Measurements from ENCODE around the gene ATP5ME. TPM values are rescaled to one million over a fixed set of nuclear protein-coding genes. Genes with fewer than 3 reads are reported as not detected.

Gene ATP5ME
- total and polyA plus RNA-seq, 9 donors = 241 to 722 (median 332) TPM

DNA sequence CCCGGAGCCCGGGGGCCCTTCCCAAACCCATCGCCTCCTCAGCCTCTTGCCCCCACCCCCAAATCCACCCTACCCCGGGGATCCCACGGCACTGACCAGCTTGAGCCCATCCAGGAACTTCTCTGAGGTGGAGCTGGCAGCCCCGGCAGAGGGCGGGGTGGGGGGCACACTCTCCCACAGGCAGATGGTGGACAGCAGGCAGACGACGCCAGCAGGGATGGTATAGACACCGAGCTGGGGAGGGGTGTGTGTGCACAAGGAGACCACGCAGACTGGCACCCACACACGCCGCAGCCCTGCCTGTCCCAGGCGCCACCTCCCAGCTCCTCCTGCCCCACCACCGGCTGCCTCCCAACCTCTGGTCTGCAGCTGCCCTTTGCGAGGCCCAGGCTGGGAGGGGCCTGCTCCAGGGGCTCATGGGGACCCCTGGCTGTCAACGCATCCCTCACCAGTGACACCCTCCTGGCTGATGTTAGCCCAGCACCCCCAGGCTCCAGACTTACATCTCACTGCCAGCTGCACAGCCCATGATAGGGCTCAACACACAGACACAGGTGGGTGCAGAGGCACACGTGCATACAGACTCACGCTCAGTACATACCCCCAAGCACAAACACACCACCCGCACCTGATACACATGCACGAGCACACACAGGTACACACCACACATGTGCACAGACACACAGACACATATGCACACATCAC, 10.7 kb upstream of the ATP5ME start:
- peak; percentile 25 for DNase-seq
- Histone ChIP-seq H3K27ac (ENCODE audit: low read length) (peak overlapping the region; percentile 74), H3K36me3 (ENCODE audit: control insufficient read depth, insufficient read depth, low read length) (peaks cover 16% of the 10 kb centered on the region), H3K4me3 (ENCODE audit: low read length) (no peak overlapping the region), H3K27me3 (ENCODE audit: control insufficient read depth, insufficient read depth, low read length) (peaks cover 4% of the 10 kb centered on the region), H3K9me3 (replicated peaks; ENCODE audit: control insufficient read depth, low read depth, low read length) (no peaks in the 10 kb centered on the region), H3K4me1 (ENCODE audit: control insufficient read depth, insufficient read depth, low read length) (peaks cover 88% of the 10 kb centered on the region)
- WGBS (ENCODE audit: insufficient coverage) = 67% methylated on average over 21 of the region's 21 CpGs

DNA sequence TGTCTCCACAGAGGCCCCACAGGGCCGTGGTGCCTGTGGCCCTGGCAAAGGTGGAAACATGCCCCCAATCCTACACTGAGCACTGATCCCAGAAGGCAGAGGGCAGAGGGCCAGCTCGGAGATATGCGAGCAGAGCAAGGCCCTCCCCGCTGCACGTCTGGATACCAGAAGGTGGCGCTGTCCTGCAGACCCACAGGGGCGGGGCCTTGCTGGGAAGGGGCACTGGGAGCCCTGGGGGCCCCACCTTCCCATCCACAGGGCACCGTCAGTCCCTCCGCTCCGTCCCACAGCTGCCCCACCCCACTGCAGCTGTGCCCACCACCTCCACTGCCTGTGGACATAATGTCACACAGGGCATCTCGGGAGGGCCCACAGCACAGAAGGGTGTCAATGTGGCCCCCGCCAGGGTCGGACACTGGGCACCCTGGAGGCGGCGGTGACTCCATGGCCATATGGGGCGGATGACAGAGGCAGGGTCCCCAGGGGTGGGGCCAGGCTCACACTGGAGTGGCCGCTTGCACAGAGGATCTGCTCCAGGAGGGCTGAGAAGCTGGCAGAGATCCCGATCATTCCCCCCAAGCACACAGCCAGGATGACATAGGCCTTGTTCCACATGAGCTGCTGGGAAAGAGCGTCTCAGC, 10.0 kb upstream of the ATP5ME start:
- H3K27ac ChIP-seq (ENCODE audit: low read length) = peak overlapping the region; percentile 74
- no peak overlapping the region for H3K4me3 ChIP-seq (ENCODE audit: low read length)
- H3K36me3 ChIP-seq (ENCODE audit: control insufficient read depth, insufficient read depth, low read length) = peaks cover 18% of the 10 kb centered on the region
- H3K4me1 ChIP-seq (ENCODE audit: control insufficient read depth, insufficient read depth, low read length) = peaks cover 88% of the 10 kb centered on the region
- 29% methylated on average over 19 of the region's 19 CpGs for WGBS (ENCODE audit: insufficient coverage)
- peak; percentile 82 for DNase-seq
- no peaks in the 10 kb centered on the region for H3K9me3 ChIP-seq (replicated peaks; ENCODE audit: control insufficient read depth, low read depth, low read length)
- peaks cover 4% of the 10 kb centered on the region for H3K27me3 ChIP-seq (ENCODE audit: control insufficient read depth, insufficient read depth, low read length)

DNA sequence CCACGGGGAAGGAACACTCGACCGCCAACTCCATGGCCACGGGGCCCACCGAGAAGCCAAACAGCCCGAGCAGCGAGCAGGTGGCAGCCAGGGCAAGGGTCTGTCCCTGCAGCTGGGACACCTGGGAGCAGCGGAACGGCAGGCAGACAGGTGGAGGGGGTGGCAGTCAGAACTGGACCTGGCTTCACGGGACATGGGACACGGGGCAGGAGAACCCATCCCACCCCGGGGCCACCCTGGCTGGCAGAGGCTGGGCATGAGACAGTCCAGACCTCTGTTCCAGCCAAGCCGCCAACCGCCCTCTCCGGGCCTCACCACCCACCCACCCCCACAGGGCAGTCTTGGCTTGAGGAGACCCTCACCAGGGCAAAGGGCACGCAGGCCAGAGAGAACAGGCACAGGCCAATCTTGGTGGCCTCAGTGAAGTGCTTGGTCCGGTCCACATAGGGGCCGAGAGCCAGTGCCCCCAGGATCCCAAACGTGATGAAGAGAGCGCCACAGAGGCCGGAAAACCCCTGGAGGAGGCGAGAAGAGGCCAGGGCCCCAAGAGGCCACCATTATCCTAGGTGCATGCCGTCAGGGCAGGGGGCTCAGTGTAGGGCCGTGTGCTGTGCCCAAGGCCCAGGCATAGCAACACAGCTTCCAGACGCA, 9.3 kb upstream of the ATP5ME start:
- peaks cover 88% of the 10 kb centered on the region for H3K4me1 ChIP-seq (ENCODE audit: control insufficient read depth, insufficient read depth, low read length)
- peak overlapping the region; percentile 74 for H3K27ac ChIP-seq (ENCODE audit: low read length)

DNA sequence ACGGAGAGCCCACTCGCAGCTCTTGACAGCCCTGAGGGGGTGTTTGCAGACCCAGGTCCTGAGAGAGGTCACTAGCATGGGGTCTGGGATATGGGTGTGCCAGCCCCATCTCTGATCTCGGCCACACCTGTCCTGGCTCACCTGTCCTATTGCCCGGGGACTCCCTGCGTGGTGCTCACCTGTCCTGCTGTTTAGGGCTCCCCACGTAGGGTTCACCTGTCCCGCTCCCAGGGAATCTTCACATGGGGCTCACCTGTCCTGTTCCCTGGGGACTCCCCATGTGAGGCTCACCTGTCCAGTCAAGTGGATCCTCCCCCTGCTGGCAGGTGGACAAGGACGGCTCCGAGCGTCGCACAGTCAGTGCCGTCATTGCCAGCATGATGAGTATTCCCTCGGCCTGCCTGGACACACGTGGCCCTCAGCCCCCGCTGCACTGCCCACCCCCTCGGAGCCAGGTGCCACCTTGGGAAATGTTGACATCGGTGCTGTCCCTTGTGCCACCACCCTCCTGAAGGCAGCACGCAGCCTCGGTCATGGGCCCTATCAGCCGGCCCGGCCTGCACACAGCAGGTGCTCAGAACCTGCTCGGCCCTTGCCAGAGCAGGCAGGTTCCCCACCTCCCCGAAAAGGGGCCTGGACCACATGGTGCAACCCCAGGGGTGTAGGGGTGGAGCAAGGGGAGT, 8.6 kb upstream of the ATP5ME start:
- Histone ChIP-seq H3K4me1 (ENCODE audit: control insufficient read depth, insufficient read depth, low read length) (peaks cover 88% of the 10 kb centered on the region), H3K36me3 (ENCODE audit: control insufficient read depth, insufficient read depth, low read length) (peaks cover 18% of the 10 kb centered on the region), H3K9me3 (replicated peaks; ENCODE audit: control insufficient read depth, low read depth, low read length) (no peaks in the 10 kb centered on the region), H3K27me3 (ENCODE audit: control insufficient read depth, insufficient read depth, low read length) (no peaks in the 10 kb centered on the region), H3K4me3 (ENCODE audit: low read length) (no peak overlapping the region), H3K27ac (ENCODE audit: low read length) (peak overlapping the region; percentile 3)
- 89% methylated on average over 14 of the region's 23 CpGs for WGBS (ENCODE audit: insufficient coverage)
- no peak for DNase-seq

More for the DNA sequence above, 9.3 kb upstream of the ATP5ME start:
- no peaks in the 10 kb centered on the region for H3K9me3 ChIP-seq (replicated peaks; ENCODE audit: control insufficient read depth, low read depth, low read length)
- DNase-seq = peak; percentile 22
- H3K4me3 ChIP-seq (ENCODE audit: low read length) = no peak overlapping the region
- H3K36me3 ChIP-seq (ENCODE audit: control insufficient read depth, insufficient read depth, low read length) = peaks cover 18% of the 10 kb centered on the region
- WGBS (ENCODE audit: insufficient coverage) = 76% methylated on average over 17 of the region's 25 CpGs
- H3K27me3 ChIP-seq (ENCODE audit: control insufficient read depth, insufficient read depth, low read length) = peaks cover under 1% of the 10 kb centered on the region

DNA sequence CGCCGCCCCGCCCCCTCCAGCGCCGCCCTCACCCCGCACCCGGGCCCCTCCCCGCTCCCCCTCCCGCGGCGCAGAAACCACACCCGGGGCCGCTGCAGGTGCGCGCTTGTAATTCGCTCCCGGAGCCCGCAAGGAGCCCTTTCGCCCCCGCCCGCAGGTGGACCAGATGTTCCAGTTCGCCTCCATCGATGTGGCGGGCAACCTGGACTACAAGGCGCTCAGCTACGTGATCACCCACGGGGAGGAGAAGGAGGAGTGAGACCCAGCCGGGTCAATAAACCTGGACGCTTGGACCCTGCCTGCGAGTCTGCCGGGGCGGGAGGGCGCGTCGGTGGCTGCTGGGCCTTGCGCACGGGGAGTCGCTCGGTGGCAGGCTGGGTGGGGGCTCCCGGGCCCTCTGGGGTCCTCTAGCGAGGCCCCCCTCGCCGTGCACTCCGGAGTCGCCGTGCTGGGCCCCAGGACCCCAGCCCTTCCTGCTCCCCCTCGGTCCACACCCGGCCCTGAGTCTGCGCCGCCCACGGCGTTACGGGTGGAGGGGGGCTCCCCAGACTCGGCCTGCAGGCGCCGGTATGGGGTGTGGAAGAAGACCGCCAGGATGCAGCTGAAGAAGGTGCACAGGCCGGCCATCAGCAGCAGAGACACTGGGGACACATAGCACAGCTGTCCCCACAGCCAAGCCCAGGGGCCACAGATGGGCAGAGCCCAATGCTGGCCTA, 7.8 kb upstream of the ATP5ME start:
- H3K9me3 ChIP-seq (replicated peaks; ENCODE audit: control insufficient read depth, low read depth, low read length) = no peaks in the 10 kb centered on the region
- DNase-seq = peak; percentile 47
- H3K4me3 ChIP-seq (ENCODE audit: low read length) = no peak overlapping the region
- no peaks in the 10 kb centered on the region for H3K27me3 ChIP-seq (ENCODE audit: control insufficient read depth, insufficient read depth, low read length)
- 67% methylated on average over 41 of the region's 58 CpGs for WGBS (ENCODE audit: insufficient coverage)
- H3K27ac ChIP-seq (ENCODE audit: low read length) = no peak overlapping the region
- H3K4me1 ChIP-seq (ENCODE audit: control insufficient read depth, insufficient read depth, low read length) = peaks cover 88% of the 10 kb centered on the region
- H3K36me3 ChIP-seq (ENCODE audit: control insufficient read depth, insufficient read depth, low read length) = peaks cover 18% of the 10 kb centered on the region

DNA sequence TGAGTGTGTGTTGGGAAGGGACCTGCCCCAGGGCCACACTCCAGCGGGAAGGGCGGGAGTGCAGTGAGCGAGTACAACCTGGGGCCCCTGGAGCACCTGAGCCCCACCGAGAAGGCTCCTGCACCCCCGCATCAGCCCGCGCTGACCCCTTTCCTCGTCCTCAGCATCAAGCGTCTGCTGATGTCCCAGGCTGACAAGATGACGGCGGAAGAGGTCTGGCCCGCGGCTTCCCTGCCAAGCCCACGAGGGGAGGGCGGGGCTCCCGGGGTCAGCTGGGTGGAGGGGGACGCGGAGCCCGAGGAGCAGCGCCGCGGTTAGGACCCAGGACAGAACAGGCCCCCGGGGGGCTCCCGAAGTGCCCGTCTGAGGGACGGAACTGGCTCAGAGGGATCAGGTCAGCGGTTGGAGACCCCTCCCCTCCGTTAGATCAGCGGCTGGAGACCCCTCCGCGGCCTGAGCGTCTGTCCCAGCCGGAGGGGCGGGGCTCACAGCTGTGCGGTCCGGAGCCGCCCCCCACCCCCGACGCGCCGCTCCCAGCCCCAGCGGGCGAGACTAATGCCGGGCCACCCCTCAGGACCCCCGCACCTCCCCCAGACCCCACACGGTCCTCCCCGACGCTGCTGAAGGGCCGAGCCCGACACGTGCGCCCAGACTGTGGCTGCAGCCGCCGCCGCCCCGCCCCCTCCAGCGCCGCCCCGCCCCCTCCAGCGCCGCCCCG, 7.0 kb upstream of the ATP5ME start:
- WGBS (ENCODE audit: insufficient coverage) = 1% methylated on average over 40 of the region's 62 CpGs
- Histone ChIP-seq H3K4me1 (ENCODE audit: control insufficient read depth, insufficient read depth, low read length) (peaks cover 87% of the 10 kb centered on the region), H3K27ac (ENCODE audit: low read length) (peak overlapping the region; percentile 65), H3K9me3 (replicated peaks; ENCODE audit: control insufficient read depth, low read depth, low read length) (no peaks in the 10 kb centered on the region), H3K36me3 (ENCODE audit: control insufficient read depth, insufficient read depth, low read length) (peaks cover 18% of the 10 kb centered on the region), H3K27me3 (ENCODE audit: control insufficient read depth, insufficient read depth, low read length) (no peaks in the 10 kb centered on the region), H3K4me3 (ENCODE audit: low read length) (peak overlapping the region; percentile 44)
- peak; percentile 87 for DNase-seq

DNA sequence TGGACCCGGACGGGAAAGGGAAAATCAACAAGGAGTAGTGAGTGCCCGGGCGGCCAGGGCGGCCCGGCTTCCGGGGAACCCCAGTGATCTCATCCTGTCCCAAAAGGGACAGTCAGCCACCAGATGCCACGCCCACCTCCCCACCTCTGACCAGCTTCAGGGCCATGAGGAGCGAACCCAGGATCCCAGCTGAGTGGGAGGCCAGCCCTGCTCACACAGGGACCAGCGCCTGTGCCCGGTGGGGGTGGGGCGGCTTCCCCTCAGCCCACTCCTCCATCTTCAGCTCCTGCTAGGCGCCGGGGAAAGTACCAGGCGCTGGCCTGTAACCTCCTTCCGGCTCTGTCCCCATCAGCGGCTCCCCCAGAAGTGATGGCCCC, 6.5 kb upstream of the ATP5ME start:
- no peaks in the 10 kb centered on the region for H3K27me3 ChIP-seq (ENCODE audit: control insufficient read depth, insufficient read depth, low read length)
- H3K36me3 ChIP-seq (ENCODE audit: control insufficient read depth, insufficient read depth, low read length) = peaks cover 18% of the 10 kb centered on the region
- peak overlapping the region; percentile 44 for H3K4me3 ChIP-seq (ENCODE audit: low read length)
- peaks cover 88% of the 10 kb centered on the region for H3K4me1 ChIP-seq (ENCODE audit: control insufficient read depth, insufficient read depth, low read length)
- H3K27ac ChIP-seq (ENCODE audit: low read length) = peak overlapping the region; percentile 90
- DNase-seq = peak; percentile 43
- H3K9me3 ChIP-seq (replicated peaks; ENCODE audit: control insufficient read depth, low read depth, low read length) = no peaks in the 10 kb centered on the region
- WGBS (ENCODE audit: insufficient coverage) = 45% methylated on average over 10 of the region's 17 CpGs

DNA sequence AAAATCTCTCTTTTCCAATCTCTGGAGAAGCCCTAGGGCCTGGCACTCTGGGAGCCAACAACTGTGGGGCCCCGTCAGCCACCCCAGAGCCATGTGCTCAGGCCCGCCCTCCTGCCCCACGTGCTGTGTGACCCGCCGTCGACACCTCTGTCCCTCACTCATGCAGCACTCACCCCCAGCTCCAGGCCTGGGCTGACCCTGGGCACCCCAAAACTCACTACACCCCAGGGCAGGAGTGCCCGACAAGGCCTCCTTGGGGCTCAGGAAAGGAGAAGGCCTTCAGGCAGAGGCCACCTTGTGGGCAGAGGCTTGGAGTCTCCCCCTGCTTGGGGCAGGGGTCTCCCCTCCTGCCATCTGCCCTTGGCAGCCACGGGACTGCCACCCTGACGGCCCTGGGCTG, 6.0 kb upstream of the ATP5ME start:
- Histone ChIP-seq H3K27ac (ENCODE audit: low read length) (peak overlapping the region; percentile 90), H3K9me3 (replicated peaks; ENCODE audit: control insufficient read depth, low read depth, low read length) (no peaks in the 10 kb centered on the region), H3K4me3 (ENCODE audit: low read length) (peak overlapping the region; percentile 44), H3K36me3 (ENCODE audit: control insufficient read depth, insufficient read depth, low read length) (peaks cover 18% of the 10 kb centered on the region), H3K4me1 (ENCODE audit: control insufficient read depth, insufficient read depth, low read length) (peaks cover 92% of the 10 kb centered on the region), H3K27me3 (ENCODE audit: control insufficient read depth, insufficient read depth, low read length) (no peaks in the 10 kb centered on the region)
- no peak for DNase-seq
- WGBS (ENCODE audit: insufficient coverage) = 87% methylated on average over 9 of the region's 9 CpGs

DNA sequence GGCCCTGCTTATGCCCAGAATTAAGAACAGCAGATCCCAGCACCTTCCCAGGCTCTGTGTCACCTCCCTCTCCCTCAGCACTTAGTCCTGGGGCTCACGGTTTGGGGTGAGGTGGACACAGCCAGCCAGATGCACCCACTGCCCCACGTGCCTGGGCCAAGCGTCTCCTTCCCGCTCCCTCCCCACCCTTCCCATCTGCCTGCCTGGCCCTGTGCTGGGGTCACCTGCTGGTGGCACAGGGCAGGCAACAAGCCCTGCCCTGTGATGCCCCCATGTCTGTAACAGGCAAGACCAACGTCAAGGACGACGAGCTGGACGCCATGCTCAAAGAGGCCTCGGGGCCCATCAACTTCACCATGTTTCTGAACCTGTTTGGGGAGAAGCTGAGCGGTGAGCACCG, 5.6 kb upstream of the ATP5ME start:
- Histone ChIP-seq H3K9me3 (replicated peaks; ENCODE audit: control insufficient read depth, low read depth, low read length) (no peaks in the 10 kb centered on the region), H3K27me3 (ENCODE audit: control insufficient read depth, insufficient read depth, low read length) (no peaks in the 10 kb centered on the region), H3K4me3 (ENCODE audit: low read length) (peak overlapping the region; percentile 44), H3K4me1 (ENCODE audit: control insufficient read depth, insufficient read depth, low read length) (peaks cover 92% of the 10 kb centered on the region), H3K27ac (ENCODE audit: low read length) (peak overlapping the region; percentile 90), H3K36me3 (ENCODE audit: control insufficient read depth, insufficient read depth, low read length) (peaks cover 18% of the 10 kb centered on the region)
- 83% methylated on average over 11 of the region's 11 CpGs for WGBS (ENCODE audit: insufficient coverage)
- DNase-seq = no peak

Data from muscle of leg (tissue), 11 donors.